OCI-LY7 (cell line): ENCODE measurements around the gene IFRD1.

Experiments used
- CTCF ChIP-seq: fragments of 200-600 bp; sonication (generic); conservative IDR thresholded peaks from 2 replicates; pipeline ENCODE4 v1.5.1; 2014; ENCODE audit warnings: mild to moderate bottlenecking, antibody characterized with exemption, low read length, moderate library complexity, mixed read lengths
- EZH2phosphoT487 ChIP-seq: fragments of 200-600 bp; sonication (generic); IDR thresholded peaks from 2 replicates; pipeline ENCODE4 v1.6.1; 2018; ENCODE audit warnings: low read depth, borderline replicate concordance, mild to moderate bottlenecking, mixed run types, antibody characterized with exemption, low read length, moderate library complexity, mixed read lengths

- no peak for TF ChIP-seq CTCF
- TF ChIP-seq EZH2phosphoT487, result no peak
Measured at GRCh38 chr7:112502700-112503099, 52.4 kb downstream of the IFRD1 start.
